Measurements from ENCODE around the gene SUSD1. TPM values are rescaled to one million over a fixed set of nuclear protein-coding genes. Genes with fewer than 3 reads are reported as not detected.

Gene SUSD1
- total and polyA plus RNA-seq, 2 of the 13 experiments (the other 11 are each of a cell fraction or from before 2014, with no cell fraction given) = 25.9 to 32.3 TPM

- peak; percentile 65; the same call in 1 of the 2 replicates for TF ChIP-seq GMEB1 (CRISPR knock-in tag; IDR thresholded peaks at IDR 0.05; ENCODE audit: borderline replicate concordance)
- TF ChIP-seq SOX5 (CRISPR knock-in tag; IDR thresholded peaks at IDR 0.05; ENCODE audit: borderline replicate concordance) = peak; percentile 75; the same call in 1 of the 2 replicates
- no peak for TF ChIP-seq STAG1 (CRISPR knock-in tag; IDR thresholded peaks at IDR 0.05)
- peak; percentile 69 for TF ChIP-seq ZNF430 (CRISPR knock-in tag; IDR thresholded peaks at IDR 0.05)
- no peak for TF ChIP-seq ZNF101 (CRISPR knock-in tag; IDR thresholded peaks at IDR 0.05; ENCODE audit: borderline replicate concordance, low read depth)
- TF ChIP-seq RCOR2 (CRISPR knock-in tag; IDR thresholded peaks at IDR 0.05) = peak; percentile 77
- peak; percentile 64; the same call in 1 of the 2 replicates for TF ChIP-seq ZFX (CRISPR knock-in tag; IDR thresholded peaks at IDR 0.05; ENCODE audit: low read depth)
- TF ChIP-seq ZBTB7B (CRISPR knock-in tag; IDR thresholded peaks at IDR 0.05) = peak; percentile 82
- peak; percentile 94 for TF ChIP-seq CEBPB (IDR thresholded peaks at IDR 0.05; ENCODE audit: borderline replicate concordance, low read depth, low read length)
- no peak for TF ChIP-seq ZNF10 (CRISPR knock-in tag; IDR thresholded peaks at IDR 0.05; ENCODE audit: borderline replicate concordance, low read depth)
- peak; percentile 75; the same call in 1 of the 2 replicates for TF ChIP-seq JUN (CRISPR knock-in tag; IDR thresholded peaks at IDR 0.05)
- no peak for TF ChIP-seq HINFP (CRISPR knock-in tag; IDR thresholded peaks at IDR 0.05; ENCODE audit: low read depth)
- no peak for TF ChIP-seq MAFK (conservative IDR thresholded peaks at IDR 0.05 in 1 of 2, IDR thresholded peaks at IDR 0.05 in 1 of 2; ENCODE audit: low read length in 2 of 2)
- TF ChIP-seq TSC22D2 (CRISPR knock-in tag; IDR thresholded peaks at IDR 0.05; ENCODE audit: borderline replicate concordance) = peak; percentile 9; the same call in 1 of the 2 replicates
- TF ChIP-seq ZIK1 (CRISPR knock-in tag; IDR thresholded peaks at IDR 0.05; ENCODE audit: borderline replicate concordance, low read depth) = no peak
- TF ChIP-seq HOMEZ (CRISPR knock-in tag; IDR thresholded peaks at IDR 0.05; ENCODE audit: low read depth) = peak; percentile 88
- no peak for TF ChIP-seq ZNF280B (CRISPR knock-in tag; IDR thresholded peaks at IDR 0.05; ENCODE audit: borderline replicate concordance)
- peak; percentile 83 for TF ChIP-seq ZNF878 (CRISPR knock-in tag; IDR thresholded peaks at IDR 0.05)
- no peak for TF ChIP-seq ZFP36L1 (CRISPR knock-in tag; IDR thresholded peaks at IDR 0.05)
- 0 out of 2 replicates have a peak, but pooled peaks have one; percentile 50 for TF ChIP-seq ZSCAN29 (CRISPR knock-in tag; conservative IDR thresholded peaks at IDR 0.05)
- TF ChIP-seq IRF2 (CRISPR knock-in tag; IDR thresholded peaks at IDR 0.05) = peak; percentile 67
- TF ChIP-seq SALL2 (CRISPR knock-in tag; IDR thresholded peaks at IDR 0.05) = no peak
- peak; percentile 73; the same call in 1 of the 2 replicates for TF ChIP-seq HOXD1 (CRISPR knock-in tag; IDR thresholded peaks at IDR 0.05)
- no peak for TF ChIP-seq HMGA1 (CRISPR knock-in tag; conservative IDR thresholded peaks at IDR 0.05)
Observed at GRCh38 chr9:112119225-112120029, 55.7 kb downstream of the SUSD1 start (continued).

All from HepG2 (cell line).